Hematopoietic multipotent progenitor cell treated with erythropoietin and hydrocortisone succinate and interleukin-3 and kit ligand, for 15 days (in vitro differentiated cells): Measurements from ENCODE around the gene AKIRIN2.
"Not testable (repeated sequence)": the region's sequence is repeated elsewhere in the genome, so short reads cannot be mapped to it uniquely, and the experiment has no call there.

ENCODE experiments used
- DNase-seq: peaks from one replicate; pipeline ENCODE4 v3.0.0-alpha.2; 2015; ENCODE audit warnings: low spot score

Gene AKIRIN2

GRCh38 chr6:87718662-87719433, 16.8 kb upstream of the AKIRIN2 start:
- no peak for DNase-seq

GRCh38 chr6:87716928-87717614, 15.0 kb upstream of the AKIRIN2 start:
- DNase-seq = no peak

GRCh38 chr6:87714093-87714842, 12.2 kb upstream of the AKIRIN2 start:
- DNase-seq = no peak

GRCh38 chr6:87712713-87713112, 10.7 kb upstream of the AKIRIN2 start:
- DNase-seq = not testable (repeated sequence)

GRCh38 chr6:87710090-87710489, 8.1 kb upstream of the AKIRIN2 start:
- DNase-seq = no peak

- DNase-seq = not testable (repeated sequence)
These were observed 6.8 kb upstream of the AKIRIN2 start for GRCh38 chr6:87708581-87709427.

- no peak for DNase-seq
These were observed 4.3 kb upstream of the AKIRIN2 start for GRCh38 chr6:87706187-87706966.

- no peak for DNase-seq
These were observed 3.1 kb upstream of the AKIRIN2 start for GRCh38 chr6:87705070-87705691.

GRCh38 chr6:87703039-87703438, 1.0 kb upstream of the AKIRIN2 start:
- DNase-seq = not testable (repeated sequence)

GRCh38 chr6:87702589-87702945, 534 bp upstream of the AKIRIN2 start:
- DNase-seq = no peak

- DNase-seq = no peak
These were observed 723 bp downstream of the AKIRIN2 start for GRCh38 chr6:87701344-87701675.

GRCh38 chr6:87700397-87701343, 1.4 kb downstream of the AKIRIN2 start:
- DNase-seq = peak; percentile 55

- no peak for DNase-seq
These were observed 2.5 kb downstream of the AKIRIN2 start for GRCh38 chr6:87699576-87699975.

- no peak for DNase-seq
These were observed 3.5 kb downstream of the AKIRIN2 start for GRCh38 chr6:87698547-87699006.

GRCh38 chr6:87697581-87698546, 4.2 kb downstream of the AKIRIN2 start:
- DNase-seq = no peak

- not testable (repeated sequence) for DNase-seq
These were observed 5.2 kb downstream of the AKIRIN2 start for GRCh38 chr6:87696817-87697216.

- DNase-seq = no peak
These were observed 9.9 kb downstream of the AKIRIN2 start for GRCh38 chr6:87692086-87692485.

- DNase-seq = no peak
These were observed 11.6 kb downstream of the AKIRIN2 start for GRCh38 chr6:87690441-87690840.
